GM12892 (cell line): Measurements from ENCODE around the gene MED25.

Source experiments
- DNase-seq: peaks from one replicate; pipeline ENCODE4 v3.0.0; 2011; ENCODE audit not compliant: insufficient read length
- FAIRE-seq: peaks from 2 replicates; lab custom pipeline; 2011; peaks lifted over from hg19 to GRCh38; lab: Jason Lieb, UNC
- POLR2A ChIP-seq: IDR thresholded peaks from 2 replicates; pipeline ENCODE4 v1.6.1; 2011; ENCODE audit warnings: low read depth, low read length, control low read depth
- POLR2AphosphoS5 ChIP-seq: IDR thresholded peaks from 2 replicates; pipeline ENCODE4 v1.6.1; 2011; ENCODE audit warnings: low read depth, low read length, control low read depth
- TAF1 ChIP-seq: IDR thresholded peaks from 2 replicates; pipeline ENCODE4 v1.6.1; 2011; ENCODE audit warnings: low read depth, mild to moderate bottlenecking, control low read depth, low read length, borderline replicate concordance

MED25 gene

GRCh38 chr19:49801401-49801888 lies 16.6 kb upstream of the MED25 start:
- FAIRE-seq (no peak), DNase-seq (no peak)
- TF ChIP-seq TAF1: no peak
- TF ChIP-seq POLR2A: no peak
- TF ChIP-seq POLR2AphosphoS5: no peak

- no peak for DNase-seq
- no peak for TF ChIP-seq POLR2A
- TF ChIP-seq POLR2AphosphoS5: no peak
- no peak for TF ChIP-seq TAF1
- FAIRE-seq: no peak
Observed at GRCh38 chr19:49801966-49802661, 16.0 kb upstream of the MED25 start.

- no peak for DNase-seq
- no peak for FAIRE-seq
- TF ChIP-seq POLR2A (no peak), POLR2AphosphoS5 (no peak), TAF1 (no peak)
Observed at GRCh38 chr19:49802836-49803528, 15.1 kb upstream of the MED25 start.

- FAIRE-seq: no peak
Observed at GRCh38 chr19:49803529-49803856, 14.6 kb upstream of the MED25 start.

GRCh38 chr19:49805822-49806619 lies 12.1 kb upstream of the MED25 start:
- TF ChIP-seq POLR2A (no peak), TAF1 (no peak), POLR2AphosphoS5 (no peak)
- DNase-seq (no peak), FAIRE-seq (no peak)

More at GRCh38 chr19:49803529-49803856, 14.6 kb upstream of the MED25 start:
- no peak for TF ChIP-seq TAF1
- no peak for TF ChIP-seq POLR2AphosphoS5
- no peak for TF ChIP-seq POLR2A
- no peak for DNase-seq

- no peak for DNase-seq
- FAIRE-seq: no peak
- TF ChIP-seq TAF1: no peak
- TF ChIP-seq POLR2A: no peak
- no peak for TF ChIP-seq POLR2AphosphoS5
Observed at GRCh38 chr19:49806620-49806959, 11.5 kb upstream of the MED25 start.

- TF ChIP-seq POLR2A: no peak
- TF ChIP-seq POLR2AphosphoS5: no peak
- no peak for TF ChIP-seq TAF1
- FAIRE-seq: no peak
- no peak for DNase-seq
Observed at GRCh38 chr19:49807058-49807903, 10.8 kb upstream of the MED25 start.

GRCh38 chr19:49807904-49808675 lies 10.0 kb upstream of the MED25 start:
- no peak for TF ChIP-seq POLR2AphosphoS5
- TF ChIP-seq TAF1: no peak
- TF ChIP-seq POLR2A: no peak
- FAIRE-seq (peak; percentile 76), DNase-seq (no peak)

- DNase-seq: peak; percentile 91
- TF ChIP-seq POLR2AphosphoS5 (no peak), POLR2A (no peak), TAF1 (no peak)
- peak; percentile 84 for FAIRE-seq
Observed at GRCh38 chr19:49808711-49809159, 9.4 kb upstream of the MED25 start.
